ENCODE measurements around the gene BCL6. TPM values are rescaled to one million over a fixed set of nuclear protein-coding genes. Genes with fewer than 3 reads are reported as not detected.

BCL6 gene
- total RNA-seq, 1 donor from 2014 or later = 7.8 TPM

DNA sequence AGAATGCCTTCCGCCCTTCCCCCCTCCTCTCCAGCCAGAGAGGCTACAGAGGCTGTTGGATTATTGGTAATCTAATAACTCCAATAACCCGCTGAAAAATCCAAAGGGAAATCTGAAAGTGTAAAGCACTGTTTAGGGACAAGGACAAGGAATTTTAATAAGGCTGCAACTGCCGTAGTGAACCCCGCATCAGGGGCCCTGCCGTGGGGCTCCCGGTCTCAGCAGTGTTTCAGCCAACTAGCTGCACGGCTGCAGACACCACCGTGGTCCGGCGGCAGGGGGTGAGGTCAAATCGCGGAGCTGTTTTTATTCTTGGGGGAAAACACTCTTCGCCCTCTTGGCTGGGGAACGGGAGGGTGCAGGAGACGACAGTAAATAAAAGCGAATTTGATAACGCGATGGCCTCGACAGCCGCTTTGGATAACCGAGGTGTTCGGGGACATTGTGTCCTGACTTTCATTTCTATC, 6.1 kb downstream of the BCL6 start:
- peak overlapping the region; percentile 94 to 97 (median 95) for H3K4me3 ChIP-seq (ENCODE audit: low read length in 3 of 3)
- no peaks in the 10 kb centered on the region for H3K9me3 ChIP-seq (ENCODE audit: control insufficient read depth in 3 of 3, low read length in 3 of 3)
- peaks cover 3 to 7% (median 6%) of the 10 kb centered on the region in 3 donors for H3K36me3 ChIP-seq (ENCODE audit: control insufficient read depth in 3 of 3, insufficient read depth in 3 of 3, low read length in 3 of 3)
- H3K27me3 ChIP-seq (ENCODE audit: control insufficient read depth in 3 of 3, insufficient read depth in 3 of 3, low read length in 3 of 3) = no peaks in the 10 kb centered on the region
- peaks cover 54 to 68% (median 56%) of the 10 kb centered on the region in 3 donors for H3K4me1 ChIP-seq (ENCODE audit: control insufficient read depth in 3 of 3, insufficient read depth in 3 of 3, low read length in 3 of 3)
- H3K27ac ChIP-seq (ENCODE audit: low read depth, low read length) = peak overlapping the region; percentile 100
- peak overlapping the region; percentile 99 to 100 (median 100) for H3K9ac ChIP-seq (ENCODE audit: low read depth in 1 of 3, low read length in 3 of 3)

GRCh38 chr3:187738331-187739093, 6.8 kb downstream of the BCL6 start:
- H3K9ac ChIP-seq (ENCODE audit: low read depth in 1 of 3, low read length in 3 of 3) = peak overlapping the region; percentile 99 to 100 (median 100)
- peaks cover 56 to 69% (median 58%) of the 10 kb centered on the region in 3 donors for H3K4me1 ChIP-seq (ENCODE audit: control insufficient read depth in 3 of 3, insufficient read depth in 3 of 3, low read length in 3 of 3)
- peak overlapping the region; percentile 94 to 97 (median 95) for H3K4me3 ChIP-seq (ENCODE audit: low read length in 3 of 3)
- H3K36me3 ChIP-seq (ENCODE audit: control insufficient read depth in 3 of 3, insufficient read depth in 3 of 3, low read length in 3 of 3) = peaks cover 3 to 8% (median 7%) of the 10 kb centered on the region in 3 donors
- peak overlapping the region; percentile 100 for H3K27ac ChIP-seq (ENCODE audit: low read depth, low read length)
- no peaks in the 10 kb centered on the region for H3K9me3 ChIP-seq (ENCODE audit: control insufficient read depth in 3 of 3, low read length in 3 of 3)
- H3K27me3 ChIP-seq (ENCODE audit: control insufficient read depth in 3 of 3, insufficient read depth in 3 of 3, low read length in 3 of 3) = no peaks in the 10 kb centered on the region

DNA sequence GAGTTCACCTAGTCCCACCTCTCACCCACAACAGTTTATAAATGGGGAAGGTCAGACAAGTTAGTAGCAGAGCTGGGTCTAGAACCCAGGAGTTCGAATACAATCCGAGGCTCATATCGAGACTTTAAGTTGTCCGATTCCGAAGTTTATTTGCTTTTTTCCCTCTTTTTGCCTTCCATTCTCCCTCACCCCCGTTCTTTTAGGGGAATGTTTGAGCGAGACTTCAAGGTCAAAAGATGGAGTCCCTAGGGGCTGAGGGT, 7.3 kb downstream of the BCL6 start:
- peak overlapping the region; percentile 94 to 97 (median 95) for H3K4me3 ChIP-seq (ENCODE audit: low read length in 3 of 3)
- H3K27ac ChIP-seq (ENCODE audit: low read depth, low read length) = peak overlapping the region; percentile 100
- H3K9ac ChIP-seq (ENCODE audit: low read depth in 1 of 3, low read length in 3 of 3) = peak overlapping the region; percentile 99 to 100 (median 100)
- no peaks in the 10 kb centered on the region for H3K27me3 ChIP-seq (ENCODE audit: control insufficient read depth in 3 of 3, insufficient read depth in 3 of 3, low read length in 3 of 3)
- peaks cover 8 to 13% (median 12%) of the 10 kb centered on the region in 3 donors for H3K36me3 ChIP-seq (ENCODE audit: control insufficient read depth in 3 of 3, insufficient read depth in 3 of 3, low read length in 3 of 3)
- no peaks in the 10 kb centered on the region for H3K9me3 ChIP-seq (ENCODE audit: control insufficient read depth in 3 of 3, low read length in 3 of 3)
- H3K4me1 ChIP-seq (ENCODE audit: control insufficient read depth in 3 of 3, insufficient read depth in 3 of 3, low read length in 3 of 3) = peaks cover 61 to 74% (median 63%) of the 10 kb centered on the region in 3 donors

GRCh38 chr3:187737368-187738070, 7.7 kb downstream of the BCL6 start:
- peak overlapping the region; percentile 99 to 100 (median 100) for H3K9ac ChIP-seq (ENCODE audit: low read depth in 1 of 3, low read length in 3 of 3)
- H3K27ac ChIP-seq (ENCODE audit: low read depth, low read length) = peak overlapping the region; percentile 100
- peaks cover 8 to 18% (median 17%) of the 10 kb centered on the region in 3 donors for H3K36me3 ChIP-seq (ENCODE audit: control insufficient read depth in 3 of 3, insufficient read depth in 3 of 3, low read length in 3 of 3)
- no peaks in the 10 kb centered on the region for H3K9me3 ChIP-seq (ENCODE audit: control insufficient read depth in 3 of 3, low read length in 3 of 3)
- peaks cover 62 to 75% (median 64%) of the 10 kb centered on the region in 3 donors for H3K4me1 ChIP-seq (ENCODE audit: control insufficient read depth in 3 of 3, insufficient read depth in 3 of 3, low read length in 3 of 3)
- peak overlapping the region; percentile 94 to 97 (median 95) for H3K4me3 ChIP-seq (ENCODE audit: low read length in 3 of 3)
- H3K27me3 ChIP-seq (ENCODE audit: control insufficient read depth in 3 of 3, insufficient read depth in 3 of 3, low read length in 3 of 3) = no peaks in the 10 kb centered on the region

DNA sequence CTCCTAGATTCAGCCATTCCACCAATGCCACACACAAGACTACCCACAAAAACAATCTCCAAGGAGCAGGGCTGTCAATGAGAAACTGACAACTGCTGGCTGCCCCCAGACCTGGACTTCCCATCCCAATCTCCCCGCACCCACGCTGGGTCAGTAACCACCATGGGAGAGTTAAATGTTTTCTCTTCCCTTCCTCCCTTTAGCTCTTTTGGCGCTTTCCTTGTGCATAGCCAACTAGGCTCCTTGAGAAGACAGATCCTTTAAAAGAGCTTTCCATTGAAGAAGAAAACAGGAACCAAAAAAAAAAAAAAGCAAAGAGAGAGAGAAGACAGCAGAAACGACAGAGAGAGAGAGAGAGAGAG, 8.3 kb downstream of the BCL6 start:
- peak overlapping the region; percentile 99 to 100 (median 100) for H3K9ac ChIP-seq (ENCODE audit: low read depth in 1 of 3, low read length in 3 of 3)
- H3K4me3 ChIP-seq (ENCODE audit: low read length in 3 of 3) = peak overlapping the region; percentile 94 to 97 (median 95)
- H3K4me1 ChIP-seq (ENCODE audit: control insufficient read depth in 3 of 3, insufficient read depth in 3 of 3, low read length in 3 of 3) = peaks cover 59 to 78% (median 65%) of the 10 kb centered on the region in 3 donors
- no peaks in the 10 kb centered on the region for H3K27me3 ChIP-seq (ENCODE audit: control insufficient read depth in 3 of 3, insufficient read depth in 3 of 3, low read length in 3 of 3)
- H3K36me3 ChIP-seq (ENCODE audit: control insufficient read depth in 3 of 3, insufficient read depth in 3 of 3, low read length in 3 of 3) = peaks cover 8 to 24% (median 21%) of the 10 kb centered on the region in 3 donors
- H3K9me3 ChIP-seq (ENCODE audit: control insufficient read depth in 3 of 3, low read length in 3 of 3) = no peaks in the 10 kb centered on the region
- H3K27ac ChIP-seq (ENCODE audit: low read depth, low read length) = peak overlapping the region; percentile 100

DNA sequence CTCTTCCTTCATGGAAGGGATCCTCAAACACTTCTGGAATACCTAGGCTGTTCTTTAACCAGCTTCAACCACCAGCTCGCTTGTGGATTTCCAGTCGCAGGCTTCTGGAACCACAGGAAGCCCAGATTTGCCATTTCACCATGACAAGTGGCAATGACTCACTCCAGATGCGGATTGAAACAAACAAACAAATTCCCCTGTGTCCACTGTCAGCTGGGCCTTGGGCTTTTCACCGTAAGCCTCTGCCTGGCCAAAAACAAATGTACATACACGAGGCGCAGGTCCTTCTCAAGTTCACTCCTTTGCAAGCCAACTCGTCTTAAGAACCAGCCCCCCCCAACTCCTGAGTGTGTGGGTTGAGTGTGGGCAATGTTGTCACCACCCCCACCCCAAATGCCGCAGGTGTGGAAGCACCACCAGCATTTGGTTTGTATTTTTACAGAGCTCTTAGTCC, 8.8 kb downstream of the BCL6 start:
- Histone ChIP-seq H3K27ac (ENCODE audit: low read depth, low read length) (peak overlapping the region; percentile 100), H3K4me3 (ENCODE audit: low read length in 3 of 3) (peak overlapping the region; percentile 94 to 97 (median 95))

GRCh38 chr3:187735837-187736236, 9.4 kb downstream of the BCL6 start:
- Histone ChIP-seq H3K9me3 (ENCODE audit: control insufficient read depth in 3 of 3, low read length in 3 of 3) (no peaks in the 10 kb centered on the region), H3K9ac (ENCODE audit: low read depth in 1 of 3, low read length in 3 of 3) (peak overlapping the region; percentile 48 to 100 (median 99)), H3K36me3 (ENCODE audit: control insufficient read depth in 3 of 3, insufficient read depth in 3 of 3, low read length in 3 of 3) (peaks cover 18 to 35% (median 33%) of the 10 kb centered on the region in 3 donors), H3K27ac (ENCODE audit: low read depth, low read length) (peak overlapping the region; percentile 100), H3K27me3 (ENCODE audit: control insufficient read depth in 3 of 3, insufficient read depth in 3 of 3, low read length in 3 of 3) (no peaks in the 10 kb centered on the region), H3K4me1 (ENCODE audit: control insufficient read depth in 3 of 3, insufficient read depth in 3 of 3, low read length in 3 of 3) (peaks cover 57 to 73% (median 67%) of the 10 kb centered on the region in 3 donors), H3K4me3 (ENCODE audit: low read length in 3 of 3) (peak overlapping the region; percentile 94 to 97 (median 95))

More for the DNA sequence above, 8.8 kb downstream of the BCL6 start:
- Histone ChIP-seq H3K9ac (ENCODE audit: low read depth in 1 of 3, low read length in 3 of 3) (peak overlapping the region; percentile 48 to 100 (median 99)), H3K27me3 (ENCODE audit: control insufficient read depth in 3 of 3, insufficient read depth in 3 of 3, low read length in 3 of 3) (no peaks in the 10 kb centered on the region), H3K36me3 (ENCODE audit: control insufficient read depth in 3 of 3, insufficient read depth in 3 of 3, low read length in 3 of 3) (peaks cover 11 to 29% (median 27%) of the 10 kb centered on the region in 3 donors), H3K9me3 (ENCODE audit: control insufficient read depth in 3 of 3, low read length in 3 of 3) (no peaks in the 10 kb centered on the region), H3K4me1 (ENCODE audit: control insufficient read depth in 3 of 3, insufficient read depth in 3 of 3, low read length in 3 of 3) (peaks cover 57 to 75% (median 67%) of the 10 kb centered on the region in 3 donors)

GRCh38 chr3:187735383-187735782, 9.9 kb downstream of the BCL6 start:
- Histone ChIP-seq H3K36me3 (ENCODE audit: control insufficient read depth in 3 of 3, insufficient read depth in 3 of 3, low read length in 3 of 3) (peaks cover 22 to 40% (median 37%) of the 10 kb centered on the region in 3 donors), H3K27ac (ENCODE audit: low read depth, low read length) (peak overlapping the region; percentile 100), H3K9ac (ENCODE audit: low read depth in 1 of 3, low read length in 3 of 3) (peak overlapping the region in 2 of 3 donors; percentile 99 to 100), H3K4me1 (ENCODE audit: control insufficient read depth in 3 of 3, insufficient read depth in 3 of 3, low read length in 3 of 3) (peaks cover 53 to 73% (median 68%) of the 10 kb centered on the region in 3 donors), H3K9me3 (ENCODE audit: control insufficient read depth in 3 of 3, low read length in 3 of 3) (no peaks in the 10 kb centered on the region), H3K27me3 (ENCODE audit: control insufficient read depth in 3 of 3, insufficient read depth in 3 of 3, low read length in 3 of 3) (no peaks in the 10 kb centered on the region), H3K4me3 (ENCODE audit: low read length in 3 of 3) (peak overlapping the region; percentile 6 to 95 (median 45))

- Histone ChIP-seq H3K36me3 (ENCODE audit: control insufficient read depth in 3 of 3, insufficient read depth in 3 of 3, low read length in 3 of 3) (peaks cover 26 to 45% (median 43%) of the 10 kb centered on the region in 3 donors), H3K4me1 (ENCODE audit: control insufficient read depth in 3 of 3, insufficient read depth in 3 of 3, low read length in 3 of 3) (peaks cover 49 to 69% (median 64%) of the 10 kb centered on the region in 3 donors), H3K9me3 (ENCODE audit: control insufficient read depth in 3 of 3, low read length in 3 of 3) (no peaks in the 10 kb centered on the region), H3K27ac (ENCODE audit: low read depth, low read length) (peak overlapping the region; percentile 100), H3K9ac (ENCODE audit: low read depth in 1 of 3, low read length in 3 of 3) (peak overlapping the region in 2 of 3 donors; percentile 99 to 100), H3K27me3 (ENCODE audit: control insufficient read depth in 3 of 3, insufficient read depth in 3 of 3, low read length in 3 of 3) (no peaks in the 10 kb centered on the region), H3K4me3 (ENCODE audit: low read length in 3 of 3) (peak overlapping the region in 1 of 3 donors; percentile 95)
Measured at GRCh38 chr3:187734841-187735240, 10.4 kb downstream of the BCL6 start.

Data from skeletal muscle tissue (tissue), 4 donors.